HG03520 (cell line): ENCODE results near the gene SOD1.
"Not testable (repeated sequence)": the region's sequence is repeated elsewhere in the genome, so short reads cannot be mapped to it uniquely, and the experiment has no call there.

ENCODE experiments used
- ATAC-seq: cut with Tn5 transposase; IDR thresholded peaks from one replicate; pipeline ENCODE4 v1.9.1; 2021; ENCODE audit warnings: mild to moderate bottlenecking, moderate library complexity; ENCODE audit not compliant: unreplicated experiment

SOD1 gene

GRCh38 chr21:31659536-31660258 is at the start of gene SOD1:
Gene SOD1, plus strand, starts transcription at chr21:31659693. Its CDS starts 77 bp downstream, at chr21:31659770.
- peak; percentile 93 for ATAC-seq

GRCh38 chr21:31611445-31611844 is 48.0 kb upstream of the SOD1 start:
- ATAC-seq, result no peak

GRCh38 chr21:31612894-31613785 is 46.4 kb upstream of the SOD1 start:
- ATAC-seq, result no peak

- ATAC-seq, result no peak
These were observed 44.8 kb upstream of the SOD1 start for GRCh38 chr21:31614705-31615104.

GRCh38 chr21:31616216-31616615 is 43.3 kb upstream of the SOD1 start:
- no peak for ATAC-seq

- ATAC-seq, result no peak
These were observed 40.6 kb upstream of the SOD1 start for GRCh38 chr21:31618696-31619430.

- no peak for ATAC-seq
These were observed 37.1 kb upstream of the SOD1 start for GRCh38 chr21:31622397-31622796.

GRCh38 chr21:31623664-31624063 is 35.8 kb upstream of the SOD1 start:
- ATAC-seq, result no peak

GRCh38 chr21:31624181-31624580 is 35.3 kb upstream of the SOD1 start:
- no peak for ATAC-seq

GRCh38 chr21:31624961-31625491 is 34.5 kb upstream of the SOD1 start:
- ATAC-seq, result no peak

- no peak for ATAC-seq
These were observed 29.4 kb upstream of the SOD1 start for GRCh38 chr21:31629972-31630711.

- not testable (repeated sequence) for ATAC-seq
These were observed 27.6 kb upstream of the SOD1 start for GRCh38 chr21:31631881-31632280.

GRCh38 chr21:31634993-31635392 is 24.5 kb upstream of the SOD1 start:
- no peak for ATAC-seq

GRCh38 chr21:31636874-31637273 is 22.6 kb upstream of the SOD1 start:
- no peak for ATAC-seq

- no peak for ATAC-seq
These were observed 18.0 kb upstream of the SOD1 start for GRCh38 chr21:31641416-31641922.

GRCh38 chr21:31644643-31645042 is 14.8 kb upstream of the SOD1 start:
- no peak for ATAC-seq

GRCh38 chr21:31647650-31648049 is 11.8 kb upstream of the SOD1 start:
- ATAC-seq, result no peak

GRCh38 chr21:31650930-31651329 is 8.6 kb upstream of the SOD1 start:
- no peak for ATAC-seq

- not testable (repeated sequence) for ATAC-seq
These were observed 8.0 kb upstream of the SOD1 start for GRCh38 chr21:31651491-31651890.

- no peak for ATAC-seq
These were observed 5.2 kb upstream of the SOD1 start for GRCh38 chr21:31654340-31654739.
